HCT116 (cell line): ENCODE results near the gene ABI1. TPM values are rescaled to one million over a fixed set of nuclear protein-coding genes. Genes with fewer than 3 reads are reported as not detected.

Experiments used
- ATAC-seq: fragments of 200-7000 bp; cut with Tn5 transposase; 2 replicates; pipeline ENCODE4 v1.9.1; 2020; ENCODE audit warnings: mild to moderate bottlenecking, moderate library complexity
- BruUV-seq: library from RNA; stranded (reverse); fragments of 400-500 nt; replicated peaks from 2 replicates; lab custom pipeline; 2021; lab: Mats Ljungman, UMichigan
- CTCF ChIA-PET: fragments of 300-600 bp; sonication (Branson Sonifier 250); formaldehyde crosslinking; loops from one replicate; lab custom pipeline; 2021; ENCODE audit warnings: antibody characterized with exemption; lab: Charles Lee
- POLR2A ChIA-PET: fragments of 300-600, 350-600 bp; sonication (Branson Sonifier 250); formaldehyde crosslinking; loops from one replicate; lab custom pipeline; 2021; ENCODE audit warnings: antibody characterized with exemption; lab: Charles Lee
- RAD21 ChIA-PET, 2 experiments: fragments of 300-600 bp; sonication (Branson Sonifier 250); formaldehyde crosslinking; loops; one replicate each; lab custom pipeline; 2023; ENCODE audit warnings: low total read pairs in 2 of 2; ENCODE audit not compliant: uncharacterized antibody in 2 of 2, unreplicated experiment in 2 of 2, low non-redundant PET in 1 of 2; lab: Charles Lee
- DNase-seq: peaks from one replicate; pipeline ENCODE4 v3.0.0-alpha.2; 2010; ENCODE audit warnings: low read depth, low spot score
- H2AFZ ChIP-seq: fragments of 200-600 bp; shearing (Covaris generic), sonication (generic); 2 replicates; pipeline ENCODE4 v1.6.1; 2017; ENCODE audit warnings: low read depth, mixed run types, mixed read lengths, antibody characterized with exemption, low read length; ENCODE audit not compliant: poor library complexity, severe bottlenecking
- H3K27ac ChIP-seq: 2 replicates; pipeline ENCODE4 v1.5.1; 2012; ENCODE audit warnings: low read depth, low read length
- H3K27me3 ChIP-seq: fragments of 200-600 bp; sonication (generic); 2 replicates; pipeline ENCODE4 v1.6.1; 2016; ENCODE audit warnings: mixed run types, low read length, mixed read lengths; ENCODE audit not compliant: insufficient read depth
- H3K36me3 ChIP-seq, 2 experiments: fragments of 200-500 bp in 1 of 2; fragments of 200-600 bp in 1 of 2; sonication (Bioruptor generic) in 1 of 2; sonication (generic) in 1 of 2; 2 replicates each; pipeline versions ENCODE4 v1.5.1 to v1.6.1; 2014 to 2016; ENCODE audit warnings: low read length in 2 of 2, inconsistent platforms in 1 of 2, mixed read lengths in 1 of 2, mixed run types in 1 of 2; ENCODE audit not compliant: insufficient read depth in 2 of 2, control insufficient read depth in 1 of 2
- H3K4me1 ChIP-seq, 2 experiments: fragments of 200-600 bp in 1 of 2; sonication (generic) in 1 of 2; 2 replicates each; pipeline versions ENCODE4 v1.5.1 to v1.6.1; 2012 to 2017; ENCODE audit warnings: low read length in 2 of 2, inconsistent platforms in 1 of 2, mild to moderate bottlenecking in 1 of 2, mixed read lengths in 1 of 2, mixed run types in 1 of 2, moderate library complexity in 1 of 2; ENCODE audit not compliant: insufficient read depth in 2 of 2, control insufficient read depth in 1 of 2
- H3K4me2 ChIP-seq: fragments of 200-600 bp; sonication (generic); 2 replicates; pipeline ENCODE4 v1.6.1; 2017; ENCODE audit warnings: mixed run types, low read length, mixed read lengths
- H3K4me3 ChIP-seq, 2 experiments: fragments of 200-600 bp in 1 of 2; sonication (generic) in 1 of 2; replicated peaks in 1 of 2; 2 replicates each; pipeline ENCODE4 v1.5.1; 2011 to 2016; ENCODE audit warnings: low read length in 2 of 2, control low read depth in 1 of 2, low read depth in 1 of 2, mild to moderate bottlenecking in 1 of 2, mixed read lengths in 1 of 2, mixed run types in 1 of 2
- H3K79me2 ChIP-seq: fragments of 200-600 bp; sonication (generic); 2 replicates; pipeline ENCODE4 v1.6.1; 2017; ENCODE audit warnings: mild to moderate bottlenecking, mixed run types, low read length, moderate library complexity, mixed read lengths; ENCODE audit not compliant: insufficient read depth
- H3K9ac ChIP-seq: fragments of 200-600 bp; sonication (generic); 2 replicates; pipeline ENCODE4 v1.6.1; 2016; ENCODE audit warnings: low read length, mixed read lengths
- H3K9me2 ChIP-seq: fragments of 200-600 bp; sonication (generic), shearing (Covaris generic); 2 replicates; pipeline ENCODE4 v1.6.1; 2017; ENCODE audit warnings: mixed run types, mild to moderate bottlenecking, moderate library complexity; ENCODE audit not compliant: insufficient read depth
- H3K9me3 ChIP-seq, 2 experiments: fragments of 200-500 bp in 1 of 2; fragments of 200-600 bp in 1 of 2; sonication (Bioruptor generic) in 1 of 2; sonication (generic) in 1 of 2; 2 replicates each; pipeline ENCODE4 v1.6.1; 2014 to 2017; ENCODE audit warnings: low read length in 2 of 2, mixed read lengths in 2 of 2, inconsistent platforms in 1 of 2, low read depth in 1 of 2, mild to moderate bottlenecking in 1 of 2, mixed run types in 1 of 2, moderate library complexity in 1 of 2; ENCODE audit not compliant: control insufficient read depth in 1 of 2, insufficient read depth in 1 of 2
- H4K20me1 ChIP-seq: fragments of 200-600 bp; sonication (generic), shearing (Covaris generic); 2 replicates; pipeline ENCODE4 v1.6.1; 2017; ENCODE audit warnings: mixed run types, mild to moderate bottlenecking, moderate library complexity; ENCODE audit not compliant: insufficient read depth
- ATF3 ChIP-seq: IDR thresholded peaks from 2 replicates; pipeline ENCODE4 v1.6.1; 2012
- CBX3 ChIP-seq: IDR thresholded peaks from 2 replicates; pipeline ENCODE4 v1.6.1; 2012; ENCODE audit warnings: low read depth
- CEBPB ChIP-seq: IDR thresholded peaks from 2 replicates; pipeline ENCODE4 v1.6.1; 2012; ENCODE audit warnings: low read depth
- CTCF ChIP-seq, 3 experiments: fragments of 200-600 bp in 1 of 3; sonication (generic) in 1 of 3; IDR thresholded peaks in 2 of 3; conservative IDR thresholded peaks in 1 of 3; 2 replicates each; pipeline ENCODE4 v1.5.1; 2012 to 2017; ENCODE audit warnings: low read depth in 2 of 3, low read length in 2 of 3, antibody characterized with exemption in 1 of 3, borderline replicate concordance in 1 of 3, control low read depth in 1 of 3, mild to moderate bottlenecking in 1 of 3, mixed read lengths in 1 of 3, mixed run types in 1 of 3, moderate library complexity in 1 of 3; ENCODE audit not compliant: insufficient read depth in 1 of 3
- EGR1 ChIP-seq: IDR thresholded peaks from 2 replicates; pipeline ENCODE4 v1.6.1; 2012; ENCODE audit warnings: low read depth
- ELF1 ChIP-seq: IDR thresholded peaks from 2 replicates; pipeline ENCODE4 v1.6.1; 2012; ENCODE audit warnings: low read depth, borderline replicate concordance
- EZH2 ChIP-seq: fragments of 200-600 bp; sonication (generic); IDR thresholded peaks from 2 replicates; pipeline ENCODE4 v1.6.1; 2017; ENCODE audit warnings: antibody characterized with exemption, mixed run types
- EZH2phosphoT487 ChIP-seq: fragments of 200-600 bp; IDR thresholded peaks from 2 replicates; pipeline ENCODE4 v1.6.1; 2018; ENCODE audit warnings: antibody characterized with exemption, borderline replicate concordance
- FOSL1 ChIP-seq: IDR thresholded peaks from 2 replicates; pipeline ENCODE4 v1.6.1; 2012; ENCODE audit warnings: low read depth
- JUND ChIP-seq: IDR thresholded peaks from 2 replicates; pipeline ENCODE4 v1.6.1; 2012
- MAX ChIP-seq: IDR thresholded peaks from 2 replicates; pipeline ENCODE4 v1.6.1; 2012
- POLR2A ChIP-seq: IDR thresholded peaks from 2 replicates; pipeline ENCODE4 v1.7.0; 2011; ENCODE audit warnings: borderline replicate concordance; ENCODE audit not compliant: insufficient read depth, insufficient read length; ENCODE audit errors: extremely low read depth
- POLR2AphosphoS5 ChIP-seq: IDR thresholded peaks from 2 replicates; pipeline ENCODE4 v1.6.1; 2011; ENCODE audit warnings: mild to moderate bottlenecking, low read depth, low read length, moderate library complexity
- RAD21 ChIP-seq: IDR thresholded peaks from 2 replicates; pipeline ENCODE4 v1.6.1; 2012; ENCODE audit warnings: low read depth, mild to moderate bottlenecking
- SP1 ChIP-seq: IDR thresholded peaks from 2 replicates; pipeline ENCODE4 v1.6.1; 2012; ENCODE audit warnings: low read depth
- TCF7L2 ChIP-seq: IDR thresholded peaks from 2 replicates; pipeline ENCODE4 v1.7.0; 2011; ENCODE audit warnings: borderline replicate concordance, inconsistent platforms; ENCODE audit not compliant: insufficient read depth, insufficient read length; ENCODE audit errors: extremely low read depth
- YY1 ChIP-seq: IDR thresholded peaks from 2 replicates; pipeline ENCODE4 v1.6.1; 2011; ENCODE audit warnings: low read length, low read depth, moderate library complexity, mild to moderate bottlenecking; ENCODE audit not compliant: insufficient replicate concordance; ENCODE audit errors: extremely low read depth
- ZBTB33 ChIP-seq: IDR thresholded peaks from 2 replicates; pipeline ENCODE4 v1.6.1; 2011; ENCODE audit warnings: mild to moderate bottlenecking, low read length, moderate library complexity; ENCODE audit not compliant: insufficient replicate concordance; ENCODE audit errors: extremely low read depth
- ZFX ChIP-seq: fragments of 450-650 bp; IDR thresholded peaks from 2 replicates; pipeline ENCODE4 v1.6.1; 2017
- ZNF274 ChIP-seq: fragments of 200-500 bp; sonication (Bioruptor generic); IDR thresholded peaks from 2 replicates; pipeline ENCODE4 v1.6.1; 2014; ENCODE audit warnings: mild to moderate bottlenecking, low read depth, low read length, inconsistent platforms
- intact Hi-C: fragments of 100-400 bp; cut with micrococcal nuclease; formaldehyde crosslinking; loops from 2 replicates; pipeline ENCODE4 v1.10.0; 2022
- total RNA-seq: library from RNA; stranded (reverse); gene quantifications from one replicate; pipeline ENCODE4 v1.2.1, GENCODE V29; 2021; ENCODE audit not compliant: unreplicated experiment

The ABI1 gene
- total RNA-seq, 1 experiment from 2014 or later, result 34.8 TPM

- intact Hi-C loops, result no loop called here
- Histone ChIP-seq H3K79me2 (no peaks in the 10 kb centered on the region), H2AFZ (no peak overlapping the region), H4K20me1 (no peaks in the 10 kb centered on the region), H3K4me1 (no peaks in the 10 kb centered on the region), H3K27me3 (no peaks in the 10 kb centered on the region), H3K36me3 (peaks cover 41 to 60% of the 10 kb centered on the region in 2 experiments; a peak in 3 of 4 replicates), H3K9me3 (no peaks in the 10 kb centered on the region), H3K27ac (no peak overlapping the region)
- CTCF ChIA-PET, result interaction anchor here (2.1 kb wide), 1 partner anchor 8 kb away, joined by 8 read pairs; no protein-coding TSS in a partner anchor
- RAD21 ChIA-PET, result no interaction called here
- ATAC-seq (no peak), DNase-seq (no peak)
- POLR2A ChIA-PET, result no interaction called here
- TF ChIP-seq ATF3, result no peak
- TF ChIP-seq JUND, result no peak
- no peak for TF ChIP-seq EZH2
- TF ChIP-seq ZFX, result no peak
- TF ChIP-seq RAD21, result no peak
- no peak for TF ChIP-seq EGR1
- TF ChIP-seq FOSL1, result no peak
- no peak for TF ChIP-seq ZNF274
- no peak for TF ChIP-seq EZH2phosphoT487
- TF ChIP-seq CBX3, result no peak
- no peak for TF ChIP-seq ELF1
- no peak for TF ChIP-seq POLR2AphosphoS5
- TF ChIP-seq YY1, result no peak
- TF ChIP-seq CEBPB, result no peak
- TF ChIP-seq ZBTB33, result no peak
- TF ChIP-seq TCF7L2, result no peak
- TF ChIP-seq MAX, result no peak
- no peak for TF ChIP-seq POLR2A
- no peak for TF ChIP-seq SP1
- no peak for TF ChIP-seq CTCF (IDR thresholded peaks at IDR 0.05 in 2 of 3, conservative IDR thresholded peaks at IDR 0.05 in 1 of 3; ENCODE audit: borderline replicate concordance in 1 of 3, insufficient read depth in 1 of 3, low read depth in 2 of 3, low read length in 2 of 3)
- TF ChIP-seq, all 23 proteins: peak for 0
- BruUV-seq, result no TSS peak
- H3K9me2 ChIP-seq, result no peaks in the 10 kb centered on the region
- no peak overlapping the region for H3K4me2 ChIP-seq
- no peak overlapping the region for H3K4me3 ChIP-seq
- no peak overlapping the region for H3K9ac ChIP-seq
These were observed 126.8 kb downstream of the ABI1 start for GRCh38 chr10:26733750-26734568.
